Endothelial cell of umbilical vein (primary cell): Measurements from ENCODE around the gene NWD2.

Experiments used
- EZH2 ChIP-seq: IDR thresholded peaks from 2 replicates; pipeline ENCODE4 v1.6.1; 2012; ENCODE audit warnings: borderline replicate concordance, low read depth, mild to moderate bottlenecking, moderate library complexity, low read length, inconsistent platforms; ENCODE audit not compliant: severe bottlenecking
- GATA2 ChIP-seq: IDR thresholded peaks from 2 replicates; pipeline ENCODE4 v1.7.0; 2011; ENCODE audit warnings: low read depth, mild to moderate bottlenecking, moderate library complexity, mixed read lengths, low read length; ENCODE audit not compliant: insufficient read length, insufficient read depth
- POLR2A ChIP-seq: IDR thresholded peaks from 2 replicates; pipeline ENCODE4 v1.6.1; 2012; ENCODE audit warnings: low read depth, mild to moderate bottlenecking, control low read depth, low read length
- TF ChIP-seq, protein P1 (sequence below), 2 donors: IDR thresholded peaks; 1 replicate in 1 of 2; 2 replicates in 1 of 2; pipeline ENCODE4 v1.5.1; 2011; ENCODE audit warnings: low read length in 2 of 2, mild to moderate bottlenecking in 2 of 2, moderate library complexity in 2 of 2, control low read depth in 1 of 2, inconsistent platforms in 1 of 2, low read depth in 1 of 2; ENCODE audit not compliant: insufficient read depth in 1 of 2; ENCODE audit errors: extremely low read depth in 1 of 2
- TF ChIP-seq, protein P2 (sequence below): IDR thresholded peaks from 2 replicates; pipeline ENCODE4 v1.6.1; 2011; ENCODE audit not compliant: insufficient read depth, insufficient read length

DNA sequence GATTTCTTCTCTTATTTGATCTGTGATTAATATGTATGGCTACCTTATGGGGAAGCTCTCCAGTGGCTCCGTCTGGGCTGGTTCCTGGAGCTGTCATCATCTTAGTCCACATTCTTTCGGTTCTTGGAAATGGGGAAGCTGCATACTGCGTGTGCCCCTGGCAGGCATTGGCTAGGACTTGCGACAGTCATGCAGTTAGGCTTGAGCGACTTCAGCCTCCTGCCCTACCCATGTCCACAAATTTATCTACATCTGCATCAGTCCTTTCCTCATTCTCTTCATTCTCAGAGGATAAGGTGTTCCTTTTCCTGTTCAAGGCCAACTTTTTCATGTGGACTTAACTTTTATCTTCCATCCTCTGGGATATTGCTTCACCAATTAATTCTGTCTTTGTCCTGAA, 227.4 kb downstream of the NWD2 start:
- TF ChIP-seq, protein P1, sequence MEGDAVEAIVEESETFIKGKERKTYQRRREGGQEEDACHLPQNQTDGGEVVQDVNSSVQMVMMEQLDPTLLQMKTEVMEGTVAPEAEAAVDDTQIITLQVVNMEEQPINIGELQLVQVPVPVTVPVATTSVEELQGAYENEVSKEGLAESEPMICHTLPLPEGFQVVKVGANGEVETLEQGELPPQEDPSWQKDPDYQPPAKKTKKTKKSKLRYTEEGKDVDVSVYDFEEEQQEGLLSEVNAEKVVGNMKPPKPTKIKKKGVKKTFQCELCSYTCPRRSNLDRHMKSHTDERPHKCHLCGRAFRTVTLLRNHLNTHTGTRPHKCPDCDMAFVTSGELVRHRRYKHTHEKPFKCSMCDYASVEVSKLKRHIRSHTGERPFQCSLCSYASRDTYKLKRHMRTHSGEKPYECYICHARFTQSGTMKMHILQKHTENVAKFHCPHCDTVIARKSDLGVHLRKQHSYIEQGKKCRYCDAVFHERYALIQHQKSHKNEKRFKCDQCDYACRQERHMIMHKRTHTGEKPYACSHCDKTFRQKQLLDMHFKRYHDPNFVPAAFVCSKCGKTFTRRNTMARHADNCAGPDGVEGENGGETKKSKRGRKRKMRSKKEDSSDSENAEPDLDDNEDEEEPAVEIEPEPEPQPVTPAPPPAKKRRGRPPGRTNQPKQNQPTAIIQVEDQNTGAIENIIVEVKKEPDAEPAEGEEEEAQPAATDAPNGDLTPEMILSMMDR (IDR thresholded peaks at IDR 0.05; ENCODE audit: extremely low read depth in 1 of 2, insufficient read depth in 1 of 2, low read depth in 1 of 2, low read length in 2 of 2): no peak
- TF ChIP-seq, protein P2, sequence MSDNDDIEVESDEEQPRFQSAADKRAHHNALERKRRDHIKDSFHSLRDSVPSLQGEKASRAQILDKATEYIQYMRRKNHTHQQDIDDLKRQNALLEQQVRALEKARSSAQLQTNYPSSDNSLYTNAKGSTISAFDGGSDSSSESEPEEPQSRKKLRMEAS: no peak
- no peak for TF ChIP-seq EZH2
- no peak for TF ChIP-seq POLR2A
- TF ChIP-seq GATA2: no peak
